T1000 (cell line): Measurements from ENCODE around the gene CCDC106.

Experiments
- DNase-seq: peaks from one replicate; lab custom pipeline; 2025; ENCODE audit warnings: mixed read lengths; lab: John Stamatoyannopoulos, UW

Gene CCDC106

GRCh38 chr19:55696301-55697068 is 48.5 kb downstream of the CCDC106 start:
- DNase-seq, result no peak

GRCh38 chr19:55697069-55697440 is 49.0 kb downstream of the CCDC106 start:
- DNase-seq, result no peak

GRCh38 chr19:55697698-55698097 is 49.7 kb downstream of the CCDC106 start:
- DNase-seq, result no peak

DNA sequence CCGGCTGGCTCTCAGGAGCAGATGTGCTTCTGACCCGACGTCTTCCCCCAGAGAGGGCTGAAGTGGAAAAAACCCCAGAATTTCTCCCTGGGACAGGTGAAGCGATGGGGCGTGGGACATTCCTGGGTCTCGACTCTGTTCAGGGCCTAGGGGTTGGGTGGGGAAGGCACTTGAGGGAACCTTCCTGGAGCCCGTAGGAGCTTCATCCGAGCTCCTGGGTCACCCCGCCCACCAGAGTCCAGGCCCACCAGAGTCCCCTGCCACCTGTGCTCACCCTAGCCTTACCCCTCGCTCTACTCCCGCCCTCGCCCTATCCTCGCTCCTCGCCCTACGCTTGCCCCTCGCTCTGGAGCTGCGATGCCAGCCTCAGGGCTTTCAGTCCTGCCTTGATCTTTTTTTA is 50.2 kb downstream of the CCDC106 start:
- DNase-seq, result no peak

DNA sequence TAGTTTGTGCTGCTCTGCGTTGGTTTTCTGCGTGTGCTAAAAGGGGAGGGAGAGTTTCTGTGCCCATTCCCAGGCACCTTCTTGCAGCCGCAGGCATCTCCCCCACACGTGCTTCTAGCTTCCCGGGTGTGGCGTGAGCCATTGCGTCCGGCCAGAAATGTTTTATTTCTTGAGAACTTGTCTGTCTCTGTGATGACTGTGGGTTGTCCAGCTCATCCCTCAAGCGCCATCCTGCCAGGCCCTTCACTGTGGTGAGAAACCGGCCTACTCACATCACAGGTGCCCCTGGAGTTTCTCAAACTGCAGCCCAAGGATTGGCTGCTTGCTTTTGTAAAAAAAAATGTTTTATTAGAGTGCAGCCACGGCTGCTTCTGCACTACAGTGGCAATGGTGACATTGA is 51.2 kb downstream of the CCDC106 start:
- DNase-seq, result no peak

- DNase-seq, result no peak
Observed at GRCh38 chr19:55700813-55701212, 52.8 kb downstream of the CCDC106 start.

DNA sequence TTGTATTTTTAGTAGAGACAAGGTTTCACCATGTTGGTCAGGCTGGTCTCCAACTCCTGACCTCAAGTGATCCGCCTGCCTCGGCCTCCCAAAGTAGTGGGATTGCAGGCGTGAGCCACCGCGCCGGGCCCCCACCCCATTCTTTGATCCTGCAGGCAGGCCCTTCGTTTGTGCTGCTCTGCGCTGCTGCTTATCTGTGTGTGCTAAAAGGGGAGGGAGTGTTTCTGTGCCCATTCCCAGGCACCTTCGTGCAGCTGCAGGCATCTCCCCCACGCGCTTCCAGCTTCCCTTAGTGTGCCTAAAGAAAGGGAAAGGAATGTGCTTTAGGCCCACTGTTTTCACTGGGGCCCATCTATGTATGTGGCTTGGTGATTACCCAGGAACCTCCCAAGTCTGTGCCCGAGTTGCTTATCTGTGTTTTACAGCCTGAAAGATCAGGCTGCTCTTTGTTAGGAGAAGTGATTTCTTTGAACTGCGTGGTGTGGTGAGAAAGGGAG is 54.2 kb downstream of the CCDC106 start:
- DNase-seq, result no peak
